GM23248 (cell line): ENCODE measurements around the gene AKNA.

Experiments
- EZH2 ChIP-seq: fragments of 200-600 bp; sonication (generic); IDR thresholded peaks from 2 replicates; pipeline ENCODE4 v1.6.1; 2018; ENCODE audit warnings: antibody characterized with exemption, mild to moderate bottlenecking; ENCODE audit not compliant: insufficient read depth, poor library complexity, severe bottlenecking
- EZH2phosphoT487 ChIP-seq: fragments of 200-600 bp; sonication (generic); IDR thresholded peaks from 2 replicates; pipeline ENCODE4 v1.6.1; 2018; ENCODE audit warnings: antibody characterized with exemption, moderate library complexity, mild to moderate bottlenecking, low read depth; ENCODE audit not compliant: insufficient read depth

DNA sequence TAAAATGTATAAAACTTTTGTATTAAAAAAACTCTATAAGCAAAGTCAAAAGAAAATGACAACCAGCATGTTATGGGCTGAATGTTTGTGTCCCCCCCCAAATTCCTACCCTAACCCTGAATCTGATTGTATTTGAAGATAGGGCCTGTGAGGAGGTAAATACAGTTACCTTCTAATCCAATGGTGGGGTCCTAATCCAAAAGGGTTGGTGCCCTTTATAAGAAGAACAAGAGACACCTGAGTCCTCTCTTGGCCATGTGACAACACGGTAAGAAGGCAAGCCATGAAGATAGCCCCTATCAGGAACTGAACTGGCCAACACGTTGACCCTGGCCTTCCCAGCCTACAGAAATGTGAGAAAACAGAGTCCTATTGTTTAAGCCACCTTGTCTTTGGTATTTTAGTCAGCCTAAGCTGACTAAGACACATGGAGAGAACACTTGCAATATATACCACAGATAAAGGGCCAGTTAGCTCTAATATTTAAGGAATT, 49.7 kb upstream of the AKNA start:
- TF ChIP-seq EZH2 (no peak), EZH2phosphoT487 (no peak)
